HEK293 (cell line): Measurements from ENCODE around the gene DMWD.

Experiments
- CTCF ChIA-PET: fragments of 350-600 bp; formaldehyde crosslinking; extraction: SDS; loops from one replicate; lab custom pipeline; 2021; ENCODE audit warnings: antibody characterized with exemption; lab: Yijun Ruan, JAX
- POLR2A ChIA-PET: fragments of 300-600 bp; formaldehyde crosslinking; extraction: SDS; loops from one replicate; lab custom pipeline; 2020; ENCODE audit warnings: antibody characterized with exemption, inconsistent platforms; lab: Yijun Ruan, JAX
- H3K27ac ChIP-seq: fragments of 200-500 bp; sonication (Bioruptor generic); 2 replicates; pipeline ENCODE4 v1.5.1; 2014; ENCODE audit warnings: low read depth, low read length, control low read depth, inconsistent platforms; ENCODE audit errors: extremely low read depth
- H3K36me3 ChIP-seq, 2 experiments: fragments of 200-500 bp in 1 of 2; sonication (Bioruptor generic) in 1 of 2; 1 replicate in 1 of 2; 2 replicates in 1 of 2; pipeline ENCODE4 v1.5.1; 2014 to 2017; ENCODE audit warnings: inconsistent platforms in 2 of 2, low read length in 2 of 2; ENCODE audit not compliant: control insufficient read depth in 2 of 2, insufficient read depth in 1 of 2
- H3K4me1 ChIP-seq: fragments of 200-500 bp; sonication (Bioruptor generic); 2 replicates; pipeline ENCODE4 v1.5.1; 2014; ENCODE audit warnings: mild to moderate bottlenecking, low read length, inconsistent platforms; ENCODE audit not compliant: control insufficient read depth, insufficient read depth
- H3K4me3 ChIP-seq: 2 replicates; pipeline ENCODE4 v1.5.1; 2011; ENCODE audit warnings: low read depth, mild to moderate bottlenecking, control low read depth, low read length, moderate library complexity
- H3K9me3 ChIP-seq: fragments of 200-500 bp; sonication (Bioruptor generic); 2 replicates; pipeline ENCODE4 v1.5.1; 2014; ENCODE audit warnings: low read depth, low read length, inconsistent platforms; ENCODE audit not compliant: control insufficient read depth, insufficient read depth
- AEBP2 ChIP-seq: fragments of 450-650 bp; formaldehyde crosslinking; IDR thresholded peaks from 2 replicates; pipeline ENCODE4 v1.5.1; 2016; ENCODE audit warnings: missing biosample characterization, missing genetic modification characterization, borderline replicate concordance
- EGR2 ChIP-seq: fragments of 450-650 bp; formaldehyde crosslinking; IDR thresholded peaks from 2 replicates; pipeline ENCODE4 v1.5.1; 2016; ENCODE audit warnings: low read depth, missing biosample characterization, missing genetic modification characterization
- FEZF1 ChIP-seq: fragments of 450-650 bp; formaldehyde crosslinking; IDR thresholded peaks from 2 replicates; pipeline ENCODE4 v1.5.1; 2016; ENCODE audit warnings: missing biosample characterization, missing genetic modification characterization
- GLI4 ChIP-seq: fragments of 450-650 bp; formaldehyde crosslinking; IDR thresholded peaks from 2 replicates; pipeline ENCODE4 v1.5.1; 2016; ENCODE audit warnings: missing biosample characterization, missing genetic modification characterization
- IKZF3 ChIP-seq: fragments of 450-650 bp; IDR thresholded peaks from 2 replicates; pipeline ENCODE4 v1.5.0; 2018; ENCODE audit warnings: missing biosample characterization, mild to moderate bottlenecking, missing genetic modification characterization, moderate library complexity
- MYNN ChIP-seq: fragments of 450-650 bp; formaldehyde crosslinking; IDR thresholded peaks from 2 replicates; pipeline ENCODE4 v1.5.1; 2016; ENCODE audit warnings: missing biosample characterization, missing genetic modification characterization, borderline replicate concordance
- PRDM1 ChIP-seq: fragments of 450-650 bp; formaldehyde crosslinking; IDR thresholded peaks from 2 replicates; pipeline ENCODE4; 2016; ENCODE audit warnings: missing biosample characterization, missing genetic modification characterization
- REST ChIP-seq: fragments of 450-650 bp; formaldehyde crosslinking; IDR thresholded peaks from 2 replicates; pipeline ENCODE4 v1.5.1; 2016; ENCODE audit warnings: missing biosample characterization, missing genetic modification characterization
- SCRT1 ChIP-seq: fragments of 450-650 bp; formaldehyde crosslinking; IDR thresholded peaks from 2 replicates; pipeline ENCODE4 v1.5.1; 2016; ENCODE audit warnings: missing biosample characterization, missing genetic modification characterization, borderline replicate concordance
- SP3 ChIP-seq: fragments of 450-650 bp; formaldehyde crosslinking; IDR thresholded peaks from 2 replicates; pipeline ENCODE4 v1.5.1; 2016; ENCODE audit warnings: missing biosample characterization, missing genetic modification characterization
- ZBTB21 ChIP-seq: fragments of 450-650 bp; formaldehyde crosslinking; IDR thresholded peaks from 2 replicates; pipeline ENCODE4 v1.5.1; 2017; ENCODE audit warnings: missing biosample characterization, missing genetic modification characterization
- ZNF121 ChIP-seq: fragments of 450-650 bp; formaldehyde crosslinking; IDR thresholded peaks from 2 replicates; pipeline ENCODE4 v1.5.1; 2016; ENCODE audit warnings: missing biosample characterization, missing genetic modification characterization
- ZNF155 ChIP-seq: fragments of 450-650 bp; formaldehyde crosslinking; IDR thresholded peaks from 2 replicates; pipeline ENCODE4 v1.5.1; 2016; ENCODE audit warnings: missing biosample characterization, missing genetic modification characterization
- ZNF266 ChIP-seq: fragments of 450-650 bp; formaldehyde crosslinking; IDR thresholded peaks from 2 replicates; pipeline ENCODE4 v1.5.1; 2016; ENCODE audit warnings: missing biosample characterization, missing genetic modification characterization, low read depth
- ZNF274 ChIP-seq, 2 experiments: fragments of 200-500 bp in 1 of 2; fragments of 450-650 bp in 1 of 2; sonication (Bioruptor generic) in 1 of 2; formaldehyde crosslinking in 1 of 2; IDR thresholded peaks; 2 replicates each; pipeline versions ENCODE4 v1.5.1 to v1.6.1; 2014 to 2016; ENCODE audit warnings: borderline replicate concordance in 1 of 2, inconsistent platforms in 1 of 2, low read length in 1 of 2, missing biosample characterization in 1 of 2, missing genetic modification characterization in 1 of 2
- ZNF366 ChIP-seq: fragments of 450-650 bp; formaldehyde crosslinking; conservative IDR thresholded peaks from 2 replicates; pipeline ENCODE4 v1.5.1; 2016; ENCODE audit warnings: missing biosample characterization, missing genetic modification characterization
- ZNF398 ChIP-seq: fragments of 450-650 bp; formaldehyde crosslinking; IDR thresholded peaks from 2 replicates; pipeline ENCODE4 v1.5.1; 2017; ENCODE audit warnings: missing biosample characterization, missing genetic modification characterization
- ZNF529 ChIP-seq: fragments of 450-650 bp; formaldehyde crosslinking; IDR thresholded peaks from 2 replicates; pipeline ENCODE4 v1.5.1; 2017; ENCODE audit warnings: missing genetic modification characterization, missing biosample characterization; ENCODE audit not compliant: insufficient replicate concordance
- ZNF837 ChIP-seq: fragments of 450-650 bp; formaldehyde crosslinking; IDR thresholded peaks from 2 replicates; pipeline ENCODE4 v1.5.1; 2016; ENCODE audit warnings: missing biosample characterization, missing genetic modification characterization

The DMWD gene

GRCh38 chr19:45821103-45821521 is 28.5 kb upstream of the DMWD start:
- ChIA-PET CTCF (interaction anchor here (0.6 to 1.7 kb wide), 5 partner anchors 22 to 369 kb away, joined by 3 to 5 read pairs (median 3); no protein-coding TSS in a partner anchor), POLR2A (no interaction called here)
- H3K4me1 ChIP-seq: peaks cover 4% of the 10 kb centered on the region; the same call in 1 of the 2 replicates
- TF ChIP-seq ZNF274 (IDR thresholded peaks at IDR 0.05; ENCODE audit: low read length) (no peak), ZNF274 (tag by site-specific recombination; IDR thresholded peaks at IDR 0.05; ENCODE audit: borderline replicate concordance) (no peak), EGR2 (tag by site-specific recombination) (no peak), SP3 (tag by site-specific recombination) (no peak), ZNF366 (tag by site-specific recombination) (peak; percentile 66), ZNF398 (tag by site-specific recombination) (0 out of 2 replicates have a peak, but pooled peaks have one; percentile 23), REST (tag by site-specific recombination) (0 out of 2 replicates have a peak, but pooled peaks have one; percentile 25)
- peaks cover 3 to 63% of the 10 kb centered on the region in 2 experiments; a peak in 2 of 3 replicates for H3K36me3 ChIP-seq
- H3K9me3 ChIP-seq: no peaks in the 10 kb centered on the region
- H3K27ac ChIP-seq: 0 out of 2 replicates have a peak overlapping the region, but pooled peaks have one; percentile 9
- no peak overlapping the region for H3K4me3 ChIP-seq

GRCh38 chr19:45820413-45821102 is 27.9 kb upstream of the DMWD start:
- H3K9me3 ChIP-seq: no peaks in the 10 kb centered on the region
- H3K36me3 ChIP-seq: peaks cover 3 to 58% of the 10 kb centered on the region in 2 experiments; a peak in 2 of 3 replicates
- CTCF ChIA-PET: interaction anchor here (0.6 to 1.7 kb wide), 6 partner anchors 21 to 368 kb away, joined by 3 to 5 read pairs (median 4); no protein-coding TSS in a partner anchor
- H3K4me1 ChIP-seq: peaks cover 4% of the 10 kb centered on the region; the same call in 1 of the 2 replicates
- no peak overlapping the region for H3K4me3 ChIP-seq
- TF ChIP-seq ZNF155 (no peak), ZBTB21 (tag by site-specific recombination) (no peak), FEZF1 (no peak), AEBP2 (tag by site-specific recombination) (no peak), SCRT1 (tag by site-specific recombination) (no peak), ZNF121 (tag by site-specific recombination) (no peak), IKZF3 (tag by site-specific recombination) (no peak), ZNF837 (tag by site-specific recombination) (no peak), GLI4 (no peak), MYNN (tag by site-specific recombination) (no peak), ZNF529 (tag by site-specific recombination) (no peak), ZNF266 (no peak), PRDM1 (tag by site-specific recombination) (no peak)
- POLR2A ChIA-PET: interaction anchor here (1.1 kb wide), 1 partner anchor 34 kb away, joined by 4 read pairs; no protein-coding TSS in a partner anchor
- H3K27ac ChIP-seq: 0 out of 2 replicates have a peak overlapping the region, but pooled peaks have one; percentile 9
